ENCODE data around the gene ELMOD1.

DNA sequence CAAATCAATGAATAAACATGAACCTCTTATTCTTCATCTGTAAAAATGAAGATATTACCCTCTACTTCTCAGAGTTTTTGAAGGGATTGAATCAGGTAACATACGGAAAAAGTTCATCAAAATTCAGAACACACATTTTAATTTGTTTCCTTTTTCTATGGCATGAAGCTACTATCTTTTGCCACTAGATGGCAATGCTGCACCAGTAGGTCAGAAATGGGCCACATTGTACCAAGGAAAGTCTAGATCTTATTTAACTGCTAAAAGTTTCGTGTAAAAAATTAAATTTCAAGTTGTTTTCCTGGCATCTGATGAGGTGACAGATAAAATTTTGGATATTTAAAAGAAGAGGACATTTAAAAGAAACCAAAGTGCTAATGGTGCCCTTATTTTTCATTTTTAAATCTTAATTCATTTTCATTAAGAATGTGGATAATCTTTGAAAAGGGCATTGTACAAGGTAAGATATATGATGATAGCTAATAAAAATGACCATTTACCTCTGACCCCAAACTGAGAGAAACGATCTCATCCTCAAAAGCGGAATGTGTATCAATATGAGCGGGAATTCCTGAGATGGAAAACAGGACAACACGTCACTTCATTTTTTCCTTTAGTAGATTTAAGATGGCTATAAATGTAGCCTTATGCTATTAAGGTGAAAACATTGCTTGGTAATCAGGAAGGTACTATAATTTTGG lies 41.5 kb upstream of the ELMOD1 start:
- TF ChIP-seq CTCF (IDR thresholded peaks at IDR 0.05), result peak; percentile 33 to 81 (median 77)
- TF ChIP-seq POLR2A (IDR thresholded peaks at IDR 0.05), result no peak
